Lower leg skin (tissue), 3 donors: ENCODE data around the gene BTD.

Experiments used
- POLR2A ChIP-seq, 2 donors: fragments of 450-650 bp; IDR thresholded peaks; one replicate each; pipeline ENCODE4 v1.6.1; 2016 to 2017; ENCODE audit warnings: antibody characterized with exemption in 2 of 2, mild to moderate bottlenecking in 1 of 2, moderate library complexity in 1 of 2
- TF ChIP-seq, protein P1 (sequence below), 3 donors: fragments of 450-650 bp; IDR thresholded peaks; one replicate each; pipeline ENCODE4 v1.5.1; 2016; ENCODE audit warnings: antibody characterized with exemption in 3 of 3, mild to moderate bottlenecking in 3 of 3, moderate library complexity in 2 of 3

DNA sequence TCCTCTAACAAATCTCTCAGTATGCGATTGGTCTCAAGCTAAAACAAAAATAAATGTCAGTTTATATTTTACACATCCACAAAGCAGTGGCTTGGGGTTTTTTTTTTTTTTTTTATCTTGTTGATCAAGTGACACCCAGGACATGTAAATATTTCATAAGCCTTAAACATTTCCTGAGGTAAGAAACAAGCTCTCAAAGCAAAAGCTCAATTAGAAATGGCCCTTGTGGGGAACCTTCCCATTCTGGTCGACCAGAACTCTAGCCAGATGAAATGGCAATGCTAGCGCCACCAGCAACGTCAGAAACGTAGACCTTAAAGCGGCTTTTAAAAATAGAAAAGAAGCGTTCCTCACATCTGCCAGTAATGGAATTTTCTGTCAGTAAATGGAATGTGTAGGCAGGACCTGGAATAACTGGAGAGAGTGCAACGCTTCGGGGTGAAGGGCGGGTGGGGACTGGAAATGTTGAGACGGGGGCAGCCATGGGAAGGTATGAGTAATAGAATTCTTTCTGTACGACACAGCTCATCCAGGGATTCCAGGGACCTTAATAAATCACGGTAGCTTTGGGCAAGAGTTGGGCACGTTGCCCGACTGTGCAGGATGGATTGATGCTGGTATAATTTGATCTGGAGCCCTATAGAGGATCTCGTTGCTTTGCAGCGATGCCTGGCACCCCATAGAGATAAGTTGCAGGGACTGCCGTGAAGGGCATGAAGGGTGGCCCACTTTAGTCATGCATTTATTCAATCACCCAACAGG lies 44.4 kb downstream of the BTD start:
- TF ChIP-seq, protein P1, sequence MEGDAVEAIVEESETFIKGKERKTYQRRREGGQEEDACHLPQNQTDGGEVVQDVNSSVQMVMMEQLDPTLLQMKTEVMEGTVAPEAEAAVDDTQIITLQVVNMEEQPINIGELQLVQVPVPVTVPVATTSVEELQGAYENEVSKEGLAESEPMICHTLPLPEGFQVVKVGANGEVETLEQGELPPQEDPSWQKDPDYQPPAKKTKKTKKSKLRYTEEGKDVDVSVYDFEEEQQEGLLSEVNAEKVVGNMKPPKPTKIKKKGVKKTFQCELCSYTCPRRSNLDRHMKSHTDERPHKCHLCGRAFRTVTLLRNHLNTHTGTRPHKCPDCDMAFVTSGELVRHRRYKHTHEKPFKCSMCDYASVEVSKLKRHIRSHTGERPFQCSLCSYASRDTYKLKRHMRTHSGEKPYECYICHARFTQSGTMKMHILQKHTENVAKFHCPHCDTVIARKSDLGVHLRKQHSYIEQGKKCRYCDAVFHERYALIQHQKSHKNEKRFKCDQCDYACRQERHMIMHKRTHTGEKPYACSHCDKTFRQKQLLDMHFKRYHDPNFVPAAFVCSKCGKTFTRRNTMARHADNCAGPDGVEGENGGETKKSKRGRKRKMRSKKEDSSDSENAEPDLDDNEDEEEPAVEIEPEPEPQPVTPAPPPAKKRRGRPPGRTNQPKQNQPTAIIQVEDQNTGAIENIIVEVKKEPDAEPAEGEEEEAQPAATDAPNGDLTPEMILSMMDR (IDR thresholded peaks at IDR 0.05) = no peak
- no peak for TF ChIP-seq POLR2A (IDR thresholded peaks at IDR 0.05)
